ENCODE measurements around the gene CCNY.

CCNY gene

GRCh38 chr10:35573796-35574195 is 237.5 kb downstream of the CCNY start:
- Histone ChIP-seq H3K27me3 (replicated peaks; ENCODE audit: control insufficient read depth, insufficient read depth, low read length) (no peaks in the 10 kb centered on the region), H3K4me3 (ENCODE audit: low read length) (no peak overlapping the region), H3K9me3 (ENCODE audit: control insufficient read depth, low read length) (no peaks in the 10 kb centered on the region), H3K36me3 (ENCODE audit: control insufficient read depth, insufficient read depth, low read length, severe bottlenecking) (peaks cover 38% of the 10 kb centered on the region), H3K9ac (ENCODE audit: low read length) (no peak overlapping the region), H3K4me1 (ENCODE audit: control insufficient read depth, insufficient read depth, low read length) (peaks cover 9% of the 10 kb centered on the region)
- DNase-seq (ENCODE audit: low read depth): no peak

DNA sequence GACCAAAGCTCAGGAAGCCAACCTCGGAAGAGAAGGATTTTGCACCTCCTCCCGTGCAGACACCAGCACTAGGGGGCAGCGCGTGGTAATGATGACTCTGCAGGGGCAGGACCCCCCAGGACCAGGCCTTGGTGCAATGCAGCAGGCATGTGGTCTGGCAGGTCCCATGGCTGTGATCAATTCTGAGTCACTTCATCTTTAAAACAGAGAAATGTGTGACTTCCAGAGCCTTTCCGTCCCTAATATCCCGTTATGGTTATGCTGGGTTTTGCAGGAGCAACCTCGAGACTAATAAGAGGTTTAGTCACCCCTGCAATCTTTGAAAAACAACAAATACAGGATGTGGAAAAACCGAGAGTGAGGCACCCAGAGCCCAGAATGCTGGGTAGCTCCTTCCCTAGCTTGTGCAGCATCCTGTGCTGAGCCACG is 238.6 kb downstream of the CCNY start:
- peaks cover 26% of the 10 kb centered on the region for H3K36me3 ChIP-seq (ENCODE audit: control insufficient read depth, insufficient read depth, low read length, severe bottlenecking)
- no peaks in the 10 kb centered on the region for H3K9me3 ChIP-seq (ENCODE audit: control insufficient read depth, low read length)
- H3K4me3 ChIP-seq (ENCODE audit: low read length): no peak overlapping the region
- H3K4me1 ChIP-seq (ENCODE audit: control insufficient read depth, insufficient read depth, low read length): peaks cover 9% of the 10 kb centered on the region
- no peaks in the 10 kb centered on the region for H3K27me3 ChIP-seq (replicated peaks; ENCODE audit: control insufficient read depth, insufficient read depth, low read length)
- no peak for DNase-seq (ENCODE audit: low read depth)
- H3K9ac ChIP-seq (ENCODE audit: low read length): no peak overlapping the region

GRCh38 chr10:35575640-35576039 is 239.3 kb downstream of the CCNY start:
- H3K36me3 ChIP-seq (ENCODE audit: control insufficient read depth, insufficient read depth, low read length, severe bottlenecking): peaks cover 21% of the 10 kb centered on the region
- no peaks in the 10 kb centered on the region for H3K9me3 ChIP-seq (ENCODE audit: control insufficient read depth, low read length)
- peaks cover 2% of the 10 kb centered on the region for H3K27me3 ChIP-seq (replicated peaks; ENCODE audit: control insufficient read depth, insufficient read depth, low read length)
- DNase-seq (ENCODE audit: low read depth): no peak
- no peak overlapping the region for H3K4me3 ChIP-seq (ENCODE audit: low read length)
- peaks cover 9% of the 10 kb centered on the region for H3K4me1 ChIP-seq (ENCODE audit: control insufficient read depth, insufficient read depth, low read length)
- H3K9ac ChIP-seq (ENCODE audit: low read length): no peak overlapping the region

- Histone ChIP-seq H3K36me3 (ENCODE audit: control insufficient read depth, insufficient read depth, low read length, severe bottlenecking) (peaks cover 11% of the 10 kb centered on the region), H3K4me1 (ENCODE audit: control insufficient read depth, insufficient read depth, low read length) (peaks cover 9% of the 10 kb centered on the region), H3K9me3 (ENCODE audit: control insufficient read depth, low read length) (no peaks in the 10 kb centered on the region), H3K27me3 (replicated peaks; ENCODE audit: control insufficient read depth, insufficient read depth, low read length) (peaks cover 3% of the 10 kb centered on the region), H3K4me3 (ENCODE audit: low read length) (no peak overlapping the region), H3K9ac (ENCODE audit: low read length) (no peak overlapping the region)
- no peak for DNase-seq (ENCODE audit: low read depth)
Measured at GRCh38 chr10:35576730-35577129, 240.4 kb downstream of the CCNY start.

GRCh38 chr10:35577926-35578617 is 241.8 kb downstream of the CCNY start:
- peaks cover 7% of the 10 kb centered on the region for H3K36me3 ChIP-seq (ENCODE audit: control insufficient read depth, insufficient read depth, low read length, severe bottlenecking)
- peaks cover 9% of the 10 kb centered on the region for H3K4me1 ChIP-seq (ENCODE audit: control insufficient read depth, insufficient read depth, low read length)
- no peak overlapping the region for H3K4me3 ChIP-seq (ENCODE audit: low read length)
- DNase-seq (ENCODE audit: low read depth): no peak
- no peak overlapping the region for H3K9ac ChIP-seq (ENCODE audit: low read length)
- H3K9me3 ChIP-seq (ENCODE audit: control insufficient read depth, low read length): no peaks in the 10 kb centered on the region
- H3K27me3 ChIP-seq (replicated peaks; ENCODE audit: control insufficient read depth, insufficient read depth, low read length): peaks cover 3% of the 10 kb centered on the region

GRCh38 chr10:35578618-35578956 is 242.3 kb downstream of the CCNY start:
- Histone ChIP-seq H3K4me3 (ENCODE audit: low read length) (no peak overlapping the region), H3K4me1 (ENCODE audit: control insufficient read depth, insufficient read depth, low read length) (peaks cover 9% of the 10 kb centered on the region), H3K36me3 (ENCODE audit: control insufficient read depth, insufficient read depth, low read length, severe bottlenecking) (peaks cover 7% of the 10 kb centered on the region), H3K9me3 (ENCODE audit: control insufficient read depth, low read length) (no peaks in the 10 kb centered on the region), H3K27me3 (replicated peaks; ENCODE audit: control insufficient read depth, insufficient read depth, low read length) (peaks cover 3% of the 10 kb centered on the region), H3K9ac (ENCODE audit: low read length) (no peak overlapping the region)
- no peak for DNase-seq (ENCODE audit: low read depth)

- DNase-seq (ENCODE audit: low read depth): no peak
- Histone ChIP-seq H3K4me3 (ENCODE audit: low read length) (no peak overlapping the region), H3K9me3 (ENCODE audit: control insufficient read depth, low read length) (no peaks in the 10 kb centered on the region), H3K27me3 (replicated peaks; ENCODE audit: control insufficient read depth, insufficient read depth, low read length) (peaks cover 3% of the 10 kb centered on the region), H3K36me3 (ENCODE audit: control insufficient read depth, insufficient read depth, low read length, severe bottlenecking) (peaks cover 7% of the 10 kb centered on the region), H3K9ac (ENCODE audit: low read length) (no peak overlapping the region), H3K4me1 (ENCODE audit: control insufficient read depth, insufficient read depth, low read length) (peaks cover 9% of the 10 kb centered on the region)
Measured at GRCh38 chr10:35579116-35579515, 242.8 kb downstream of the CCNY start.

- peaks cover 3% of the 10 kb centered on the region for H3K27me3 ChIP-seq (replicated peaks; ENCODE audit: control insufficient read depth, insufficient read depth, low read length)
- H3K4me3 ChIP-seq (ENCODE audit: low read length): no peak overlapping the region
- H3K9me3 ChIP-seq (ENCODE audit: control insufficient read depth, low read length): no peaks in the 10 kb centered on the region
- no peak for DNase-seq (ENCODE audit: low read depth)
- H3K4me1 ChIP-seq (ENCODE audit: control insufficient read depth, insufficient read depth, low read length): peaks cover 9% of the 10 kb centered on the region
- peaks cover 7% of the 10 kb centered on the region for H3K36me3 ChIP-seq (ENCODE audit: control insufficient read depth, insufficient read depth, low read length, severe bottlenecking)
- H3K9ac ChIP-seq (ENCODE audit: low read length): no peak overlapping the region
Measured at GRCh38 chr10:35579726-35580422, 243.6 kb downstream of the CCNY start.

GRCh38 chr10:35580423-35580770 is 244.1 kb downstream of the CCNY start:
- H3K36me3 ChIP-seq (ENCODE audit: control insufficient read depth, insufficient read depth, low read length, severe bottlenecking): peaks cover 3% of the 10 kb centered on the region

GRCh38 chr10:35581655-35582054 is 245.3 kb downstream of the CCNY start:
- H3K4me1 ChIP-seq (ENCODE audit: control insufficient read depth, insufficient read depth, low read length): peaks cover 9% of the 10 kb centered on the region
- no peaks in the 10 kb centered on the region for H3K9me3 ChIP-seq (ENCODE audit: control insufficient read depth, low read length)
- no peak for DNase-seq (ENCODE audit: low read depth)
- H3K27me3 ChIP-seq (replicated peaks; ENCODE audit: control insufficient read depth, insufficient read depth, low read length): peaks cover 17% of the 10 kb centered on the region
- H3K4me3 ChIP-seq (ENCODE audit: low read length): no peak overlapping the region
- no peak overlapping the region for H3K9ac ChIP-seq (ENCODE audit: low read length)
- no peaks in the 10 kb centered on the region for H3K36me3 ChIP-seq (ENCODE audit: control insufficient read depth, insufficient read depth, low read length, severe bottlenecking)

More at GRCh38 chr10:35580423-35580770, 244.1 kb downstream of the CCNY start:
- no peak overlapping the region for H3K9ac ChIP-seq (ENCODE audit: low read length)
- peaks cover 5% of the 10 kb centered on the region for H3K27me3 ChIP-seq (replicated peaks; ENCODE audit: control insufficient read depth, insufficient read depth, low read length)
- no peaks in the 10 kb centered on the region for H3K9me3 ChIP-seq (ENCODE audit: control insufficient read depth, low read length)
- no peak for DNase-seq (ENCODE audit: low read depth)
- H3K4me1 ChIP-seq (ENCODE audit: control insufficient read depth, insufficient read depth, low read length): peaks cover 9% of the 10 kb centered on the region
- no peak overlapping the region for H3K4me3 ChIP-seq (ENCODE audit: low read length)

DNA sequence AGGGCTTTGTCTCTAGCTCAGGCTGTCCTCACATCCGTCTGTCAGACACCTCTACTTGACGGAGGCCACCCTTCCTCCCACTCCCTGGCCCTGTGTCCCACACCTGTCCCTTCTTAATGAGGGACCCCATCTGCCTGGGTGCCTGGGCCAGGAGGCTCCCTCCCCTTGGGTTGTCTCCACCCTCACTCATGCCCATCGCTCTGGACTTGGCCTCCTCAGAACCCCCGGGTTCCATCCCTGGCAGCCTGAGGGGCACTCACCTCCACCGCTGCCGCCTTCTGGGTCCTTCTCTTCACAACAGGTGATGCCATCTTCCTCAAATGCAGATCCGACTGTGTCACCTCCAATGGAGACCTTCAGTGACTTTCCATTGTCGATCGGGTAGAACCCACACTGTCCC is 248.6 kb downstream of the CCNY start:
- no peaks in the 10 kb centered on the region for H3K4me1 ChIP-seq (ENCODE audit: control insufficient read depth, insufficient read depth, low read length)
- H3K36me3 ChIP-seq (ENCODE audit: control insufficient read depth, insufficient read depth, low read length, severe bottlenecking): no peaks in the 10 kb centered on the region
- H3K9ac ChIP-seq (ENCODE audit: low read length): no peak overlapping the region
- H3K27me3 ChIP-seq (replicated peaks; ENCODE audit: control insufficient read depth, insufficient read depth, low read length): peaks cover 36% of the 10 kb centered on the region
- H3K4me3 ChIP-seq (ENCODE audit: low read length): no peak overlapping the region
- H3K9me3 ChIP-seq (ENCODE audit: control insufficient read depth, low read length): no peaks in the 10 kb centered on the region
- DNase-seq (ENCODE audit: low read depth): no peak
